Fibroblast of mammary gland (primary cell): ENCODE results near the gene VENTX.
A peak's percentile ranks its signal among the peaks of the same experiment; 100 is the strongest.

ENCODE experiments used
- DNase-seq: peaks from one replicate; pipeline ENCODE4 v3.0.0-alpha.2; 2010; ENCODE audit warnings: low read depth
- H3K4me3 ChIP-seq: 2 replicates; pipeline ENCODE4 v1.5.1; 2011; ENCODE audit warnings: low read depth, mild to moderate bottlenecking, low read length, moderate library complexity; ENCODE audit not compliant: control insufficient read depth
- TF ChIP-seq, protein P1 (sequence below): conservative IDR thresholded peaks from 2 replicates; pipeline ENCODE4 v1.5.1; 2011; ENCODE audit warnings: low read depth, low read length, inconsistent platforms; ENCODE audit not compliant: control insufficient read depth, insufficient read depth

The VENTX gene

DNA sequence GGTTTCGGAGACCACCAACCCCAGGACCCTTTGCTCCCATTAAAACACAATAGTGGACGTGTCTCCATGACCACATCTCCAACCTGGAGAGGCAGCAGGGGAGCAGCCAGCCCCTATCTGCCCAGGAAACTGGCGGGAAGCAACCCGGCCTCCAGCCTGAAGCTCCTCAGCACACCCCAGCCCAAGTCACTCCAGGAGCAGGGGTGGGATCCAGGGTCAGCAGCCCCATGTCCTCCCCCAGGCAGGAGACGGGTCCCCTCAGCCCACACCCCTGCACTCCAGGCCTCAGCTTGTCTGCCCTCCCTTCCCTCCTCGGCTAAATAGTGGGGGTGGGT, 38.4 kb downstream of the VENTX start:
- no peak overlapping the region for H3K4me3 ChIP-seq
- TF ChIP-seq, protein P1, sequence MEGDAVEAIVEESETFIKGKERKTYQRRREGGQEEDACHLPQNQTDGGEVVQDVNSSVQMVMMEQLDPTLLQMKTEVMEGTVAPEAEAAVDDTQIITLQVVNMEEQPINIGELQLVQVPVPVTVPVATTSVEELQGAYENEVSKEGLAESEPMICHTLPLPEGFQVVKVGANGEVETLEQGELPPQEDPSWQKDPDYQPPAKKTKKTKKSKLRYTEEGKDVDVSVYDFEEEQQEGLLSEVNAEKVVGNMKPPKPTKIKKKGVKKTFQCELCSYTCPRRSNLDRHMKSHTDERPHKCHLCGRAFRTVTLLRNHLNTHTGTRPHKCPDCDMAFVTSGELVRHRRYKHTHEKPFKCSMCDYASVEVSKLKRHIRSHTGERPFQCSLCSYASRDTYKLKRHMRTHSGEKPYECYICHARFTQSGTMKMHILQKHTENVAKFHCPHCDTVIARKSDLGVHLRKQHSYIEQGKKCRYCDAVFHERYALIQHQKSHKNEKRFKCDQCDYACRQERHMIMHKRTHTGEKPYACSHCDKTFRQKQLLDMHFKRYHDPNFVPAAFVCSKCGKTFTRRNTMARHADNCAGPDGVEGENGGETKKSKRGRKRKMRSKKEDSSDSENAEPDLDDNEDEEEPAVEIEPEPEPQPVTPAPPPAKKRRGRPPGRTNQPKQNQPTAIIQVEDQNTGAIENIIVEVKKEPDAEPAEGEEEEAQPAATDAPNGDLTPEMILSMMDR, result no peak
- DNase-seq, result no peak

DNA sequence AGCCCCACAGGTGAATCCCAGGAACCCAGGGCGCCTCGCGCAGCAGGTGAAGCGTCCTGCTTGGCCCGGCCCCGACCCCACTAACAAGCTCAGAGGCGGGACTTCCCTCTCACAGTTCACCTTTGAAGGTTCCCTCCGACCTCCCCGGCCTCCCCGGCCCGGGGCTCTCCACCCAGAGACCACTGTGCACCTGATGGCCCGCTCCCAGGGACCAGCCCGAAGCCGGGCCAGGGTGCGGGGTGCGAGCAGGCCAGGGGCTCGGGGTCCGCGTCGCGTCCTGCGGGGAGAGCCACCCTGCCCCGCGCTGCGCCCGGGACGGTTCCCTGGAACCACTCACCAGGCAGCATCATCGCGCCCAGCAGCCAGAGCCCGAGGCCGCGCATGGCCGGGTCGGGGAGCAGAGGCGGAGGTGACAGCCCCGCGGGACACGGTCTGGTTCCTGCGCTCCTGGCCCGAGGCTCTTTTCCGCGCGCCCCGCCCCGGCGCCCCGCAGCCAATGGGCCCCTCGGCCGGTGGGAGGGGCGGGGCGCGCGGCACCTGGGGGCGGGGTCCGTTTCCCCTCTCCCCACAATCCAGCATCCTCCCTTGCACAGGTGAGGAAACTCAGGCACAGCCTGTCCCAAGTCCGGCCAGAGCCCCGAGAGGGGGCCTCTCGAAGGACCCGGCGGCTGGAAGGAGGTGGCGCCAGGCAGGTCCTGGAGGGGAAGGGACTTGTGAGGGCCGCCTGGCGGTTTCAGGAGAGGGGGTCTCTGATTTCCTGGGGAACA, 39.0 kb downstream of the VENTX start, which contains the start of gene ADAM8:
ADAM8 (minus strand) TSS at position 434 of the 767 bp plus-strand sequence; CDS start at position 383, 51 bp downstream.
- TF ChIP-seq, protein P1, result no peak
- H3K4me3 ChIP-seq, result no peak within 1 kb of the TSS
- no peak for DNase-seq

DNA sequence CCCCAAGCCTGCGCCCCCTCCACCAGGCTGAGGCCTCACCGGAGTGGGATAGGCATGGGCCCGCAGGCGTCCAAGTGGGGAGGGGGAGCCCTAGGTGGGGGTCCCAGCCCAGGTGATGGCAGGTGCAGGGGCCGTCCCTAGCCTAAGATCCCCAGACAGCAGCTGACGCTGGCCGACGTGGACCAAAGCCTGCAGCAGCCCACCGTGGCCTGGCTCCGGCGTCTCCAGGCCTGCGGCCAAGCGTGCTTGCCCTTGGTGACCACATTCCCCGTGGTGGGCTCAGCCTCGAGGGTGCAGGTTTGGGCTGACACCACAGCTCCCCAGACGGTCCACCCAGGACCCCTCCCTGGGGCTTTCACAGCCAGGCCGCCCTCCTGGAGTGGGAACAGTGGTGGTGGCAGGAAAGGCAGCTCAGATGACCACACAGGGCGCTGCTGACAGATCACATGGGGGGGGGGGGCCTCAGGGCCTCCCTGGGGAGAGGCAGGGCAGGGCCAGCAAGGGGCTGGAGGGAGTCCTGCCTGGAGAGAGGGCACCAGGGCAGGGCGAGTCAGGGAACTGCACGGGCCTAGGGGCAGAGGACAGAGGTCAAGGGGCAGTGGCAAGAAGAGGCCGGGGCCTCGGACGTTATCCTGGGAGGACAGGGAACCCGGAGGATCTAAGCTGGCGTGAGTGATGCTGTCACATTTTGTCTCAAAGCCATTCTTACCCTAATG, 39.8 kb downstream of the VENTX start:
- DNase-seq, result no peak
- TF ChIP-seq, protein P1, result no peak
- no peak overlapping the region for H3K4me3 ChIP-seq

DNA sequence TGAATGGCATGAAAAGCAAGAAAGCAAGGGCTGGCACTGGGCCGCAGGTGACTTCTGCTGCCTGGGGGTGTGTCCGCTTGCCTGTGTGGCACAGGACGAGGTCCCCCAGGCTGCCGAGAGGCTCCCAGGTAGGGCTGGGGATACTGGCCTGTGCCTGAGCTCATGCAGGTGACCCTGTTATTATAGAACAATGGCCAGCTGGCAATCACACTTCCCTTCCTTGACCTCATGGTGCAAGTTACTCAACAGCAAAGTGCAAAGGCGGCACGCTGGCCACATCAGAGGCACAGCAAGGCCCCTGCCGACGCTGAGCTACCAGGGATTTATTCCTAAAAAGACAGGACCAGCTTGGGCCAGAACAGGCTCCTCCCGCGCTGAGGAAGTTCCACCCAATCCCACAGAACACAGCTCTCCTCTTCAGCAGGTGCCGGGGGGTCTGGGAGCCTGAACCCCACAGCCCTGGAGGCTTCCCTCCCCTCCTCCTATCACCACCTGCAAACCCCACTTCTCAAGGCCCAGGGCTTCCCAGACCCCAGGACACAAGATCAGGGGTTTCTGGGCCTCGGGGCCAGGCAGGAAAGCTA, 40.4 kb downstream of the VENTX start:
- no peak overlapping the region for H3K4me3 ChIP-seq

DNA sequence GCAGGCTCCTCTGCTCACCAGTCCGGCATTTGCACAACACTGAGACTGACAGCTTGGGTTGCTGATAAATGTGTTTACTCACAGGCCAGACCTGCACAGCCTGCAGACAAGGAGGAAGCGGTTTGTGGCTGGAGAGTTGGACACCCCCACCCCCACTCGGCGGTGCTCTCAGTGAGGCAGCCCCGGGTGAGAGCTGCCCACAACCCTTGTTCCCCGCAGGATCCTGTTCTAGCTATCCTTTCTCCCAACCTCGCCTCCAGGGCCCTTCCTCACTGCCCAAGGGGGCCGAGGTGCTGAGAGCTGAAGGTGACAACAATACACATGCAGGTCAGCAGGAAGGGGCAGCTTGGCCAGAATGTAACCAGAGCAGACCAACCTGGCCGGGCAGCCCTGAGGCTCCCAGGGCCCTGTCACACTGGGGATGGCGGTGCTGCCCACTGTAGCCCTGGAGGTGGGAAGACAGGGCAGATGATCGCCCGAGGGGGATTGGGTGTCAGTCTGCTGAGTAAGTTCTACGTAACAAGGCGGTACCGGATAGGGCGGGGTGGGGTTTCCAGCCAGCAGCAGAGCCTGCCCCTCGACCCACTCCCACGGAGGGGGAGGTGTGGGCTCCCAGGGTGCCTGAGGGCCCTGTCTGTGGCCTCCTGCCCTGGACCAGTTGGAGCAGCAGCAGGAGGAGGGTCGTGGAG, 41.1 kb downstream of the VENTX start:
- TF ChIP-seq, protein P1, result no peak
- H3K4me3 ChIP-seq, result no peak overlapping the region
- DNase-seq, result peak; percentile 47

More for the DNA sequence above, 40.4 kb downstream of the VENTX start:
- TF ChIP-seq, protein P1, result no peak
- DNase-seq, result no peak
